T-helper 1 cell treated with Interleukin-12 subunit alpha and Interleukin-12 subunit beta and Interleukin-4 antibody, amounts not matched to agents 30 μg/mL and 1 μg/mL, for 36 hours (primary cell): ENCODE results near the gene PACRG.

Experiments
- H3K27ac Mint-ChIP-seq: one replicate; pipeline ENCODE4 v1.8.0; 2021; ENCODE audit warnings: mild to moderate bottlenecking, mixed read lengths
- H3K27me3 Mint-ChIP-seq: one replicate; pipeline ENCODE4 v1.8.0; 2021; ENCODE audit warnings: low read depth, mixed read lengths
- H3K36me3 Mint-ChIP-seq: one replicate; pipeline ENCODE4 v1.8.0; 2021; ENCODE audit warnings: low read depth, mixed read lengths
- H3K4me1 Mint-ChIP-seq: one replicate; pipeline ENCODE4 v1.8.0; 2021; ENCODE audit warnings: low read depth, mixed read lengths
- H3K4me3 Mint-ChIP-seq: one replicate; pipeline ENCODE4 v1.8.0; 2021; ENCODE audit warnings: mild to moderate bottlenecking, moderate library complexity, mixed read lengths
- H3K9me3 Mint-ChIP-seq: one replicate; pipeline ENCODE4 v1.8.0; 2021; ENCODE audit warnings: mixed read lengths

Gene PACRG

DNA sequence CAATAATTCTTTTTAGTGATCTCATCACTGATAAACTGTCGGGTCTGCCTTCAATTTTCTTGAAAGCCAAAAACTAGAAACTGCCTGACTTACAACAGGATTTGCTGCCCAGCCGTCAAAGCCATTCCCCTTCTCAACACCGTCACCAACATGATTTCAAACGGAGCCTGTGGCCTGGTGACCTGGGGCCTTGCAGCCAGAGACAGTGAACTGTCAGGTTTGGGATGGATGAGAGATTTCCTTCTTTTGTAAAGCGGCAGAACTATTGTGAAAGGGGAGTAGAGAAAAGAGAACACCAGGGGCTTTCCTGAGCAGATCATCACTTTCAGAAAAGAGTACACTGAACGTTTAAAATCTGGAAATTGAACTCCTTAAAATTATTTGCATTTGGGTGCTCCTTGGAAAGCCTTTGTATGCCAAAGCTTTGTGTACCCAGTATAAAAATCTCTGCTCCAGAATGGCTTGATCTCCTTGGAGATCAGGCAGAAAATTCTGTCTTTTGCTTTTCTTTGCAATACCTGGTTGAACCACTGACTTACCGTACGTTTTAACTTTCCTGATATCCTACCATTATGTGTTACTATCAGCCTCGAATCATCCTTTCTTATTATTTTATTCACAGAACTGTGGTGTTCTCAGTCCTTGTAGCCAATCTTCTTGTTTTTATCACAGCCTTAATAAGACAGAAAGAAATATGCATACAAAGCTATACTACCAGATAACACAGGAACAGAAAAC lies 125.2 kb downstream of the PACRG start:
- Mint-ChIP-seq H3K27me3 (no peaks in the 10 kb centered on the region), H3K4me1 (no peaks in the 10 kb centered on the region), H3K9me3 (no peaks in the 10 kb centered on the region), H3K36me3 (no peaks in the 10 kb centered on the region), H3K4me3 (no peak overlapping the region), H3K27ac (no peak overlapping the region)

DNA sequence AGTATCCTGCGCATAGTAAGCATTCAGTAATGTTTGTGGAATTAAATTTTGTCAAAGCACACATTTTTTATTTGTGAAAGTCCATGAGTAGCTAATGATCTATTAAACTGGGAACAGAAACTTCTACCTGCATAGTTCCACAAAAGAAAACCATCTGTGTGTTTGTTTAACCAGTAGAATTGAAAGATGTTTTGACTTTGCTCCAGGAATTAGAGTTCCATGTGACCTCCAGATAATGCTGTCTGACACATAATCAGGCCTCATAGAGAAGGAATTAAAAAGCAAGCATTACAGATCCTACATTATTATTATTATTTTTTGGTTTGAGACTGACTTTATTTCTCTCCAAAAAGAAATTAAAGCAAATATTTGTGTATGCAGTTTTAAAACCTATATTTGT lies 126.5 kb downstream of the PACRG start:
- no peak overlapping the region for H3K27ac Mint-ChIP-seq

DNA sequence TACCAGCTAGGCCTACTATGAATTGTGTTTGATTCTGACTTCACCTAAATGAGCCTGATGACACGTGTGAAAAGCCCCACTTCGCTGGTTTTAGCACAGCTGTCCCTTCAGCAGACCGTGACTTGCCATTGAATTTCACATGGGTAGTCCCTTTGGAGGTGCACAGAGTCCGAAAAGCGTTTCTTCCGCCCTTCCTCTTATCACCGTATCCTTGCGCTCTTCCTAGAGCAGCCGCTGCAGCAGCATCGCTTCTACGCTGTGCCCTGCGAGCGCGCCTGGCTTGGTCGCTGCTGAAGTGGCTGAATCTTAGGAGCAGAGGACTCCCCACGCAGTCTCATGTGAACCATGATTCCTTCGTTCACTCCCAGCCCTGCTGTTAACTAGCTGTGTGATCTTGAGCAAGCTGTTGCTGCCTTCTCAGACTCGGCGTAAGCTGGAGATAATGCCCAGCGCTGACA lies 127.0 kb downstream of the PACRG start:
- H3K4me1 Mint-ChIP-seq = no peaks in the 10 kb centered on the region
- no peak overlapping the region for H3K27ac Mint-ChIP-seq
- no peak overlapping the region for H3K4me3 Mint-ChIP-seq
- no peaks in the 10 kb centered on the region for H3K36me3 Mint-ChIP-seq
- no peaks in the 10 kb centered on the region for H3K27me3 Mint-ChIP-seq
- H3K9me3 Mint-ChIP-seq = no peaks in the 10 kb centered on the region

More for the DNA sequence above, 126.5 kb downstream of the PACRG start:
- no peak overlapping the region for H3K4me3 Mint-ChIP-seq
- no peaks in the 10 kb centered on the region for H3K27me3 Mint-ChIP-seq
- H3K36me3 Mint-ChIP-seq = no peaks in the 10 kb centered on the region
- H3K9me3 Mint-ChIP-seq = no peaks in the 10 kb centered on the region
- H3K4me1 Mint-ChIP-seq = no peaks in the 10 kb centered on the region

GRCh38 chr6:162856885-162857284 lies 129.1 kb downstream of the PACRG start:
- H3K4me3 Mint-ChIP-seq = no peak overlapping the region
- no peaks in the 10 kb centered on the region for H3K4me1 Mint-ChIP-seq
- no peaks in the 10 kb centered on the region for H3K9me3 Mint-ChIP-seq
- H3K27me3 Mint-ChIP-seq = no peaks in the 10 kb centered on the region
- H3K27ac Mint-ChIP-seq = no peak overlapping the region
- H3K36me3 Mint-ChIP-seq = no peaks in the 10 kb centered on the region

DNA sequence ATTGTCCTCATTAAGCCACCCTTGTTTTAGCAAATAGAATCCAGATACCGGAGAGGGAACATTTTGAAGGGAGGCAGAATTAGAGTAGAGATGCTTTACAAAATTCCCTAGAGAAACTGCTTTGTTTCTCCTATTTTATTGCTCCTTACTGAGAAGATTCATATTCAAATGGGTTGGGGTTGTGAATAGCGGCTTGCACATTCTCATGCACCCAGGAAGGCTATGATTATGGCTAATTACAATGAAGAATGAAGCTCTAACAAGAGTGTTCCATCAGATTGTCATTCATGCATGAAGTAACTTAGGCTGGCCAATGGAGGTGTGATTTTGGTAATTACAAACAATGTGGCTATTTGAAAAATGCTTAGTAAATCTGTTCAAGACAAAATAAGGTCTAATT lies 129.6 kb downstream of the PACRG start:
- Mint-ChIP-seq H3K36me3 (no peaks in the 10 kb centered on the region), H3K9me3 (no peaks in the 10 kb centered on the region), H3K4me3 (no peak overlapping the region), H3K27ac (no peak overlapping the region), H3K27me3 (no peaks in the 10 kb centered on the region), H3K4me1 (no peaks in the 10 kb centered on the region)

DNA sequence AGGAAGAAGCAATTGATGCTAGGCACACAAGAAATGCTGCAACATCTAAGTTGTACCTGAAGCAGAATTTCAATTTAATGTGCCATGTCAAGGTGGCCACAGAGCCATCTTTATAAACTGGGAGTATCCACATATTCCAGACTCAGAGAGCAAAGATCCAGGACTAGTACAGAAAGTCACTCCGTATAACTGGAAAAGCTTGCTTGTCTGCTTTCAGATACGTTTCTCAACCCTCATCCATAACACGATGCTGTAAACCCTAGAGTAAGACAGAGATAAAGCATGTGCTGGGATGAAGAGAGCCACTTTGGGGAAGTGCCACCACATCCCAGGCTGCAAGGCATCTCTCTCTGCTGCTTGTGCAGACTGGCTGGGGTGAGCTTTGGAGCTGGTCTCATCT lies 134.7 kb downstream of the PACRG start:
- Mint-ChIP-seq H3K9me3 (no peaks in the 10 kb centered on the region), H3K27me3 (no peaks in the 10 kb centered on the region), H3K36me3 (no peaks in the 10 kb centered on the region), H3K4me1 (no peaks in the 10 kb centered on the region), H3K27ac (no peak overlapping the region), H3K4me3 (no peak overlapping the region)

DNA sequence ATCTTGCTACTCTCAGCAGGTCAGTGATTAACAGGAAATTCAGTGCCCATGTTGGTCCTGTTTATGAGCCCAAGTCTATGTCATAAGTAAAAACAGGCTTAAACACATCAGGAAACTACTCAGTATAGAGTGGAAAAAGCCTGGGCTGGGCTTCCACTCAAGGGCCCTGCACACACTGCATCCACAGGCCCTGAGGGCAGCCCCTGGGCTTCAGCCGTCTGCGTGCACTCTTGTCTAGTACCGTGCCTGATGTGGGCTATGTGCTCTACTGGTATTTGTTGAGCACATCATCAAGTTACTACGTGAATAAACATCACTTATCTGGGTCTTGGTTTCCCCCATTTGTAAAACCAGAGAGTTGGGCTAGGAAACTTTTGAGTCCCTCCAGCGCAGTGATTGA lies 135.2 kb downstream of the PACRG start:
- Mint-ChIP-seq H3K4me3 (no peak overlapping the region), H3K27me3 (no peaks in the 10 kb centered on the region), H3K36me3 (no peaks in the 10 kb centered on the region), H3K9me3 (no peaks in the 10 kb centered on the region), H3K27ac (no peak overlapping the region), H3K4me1 (no peaks in the 10 kb centered on the region)

- no peaks in the 10 kb centered on the region for H3K27me3 Mint-ChIP-seq
- no peak overlapping the region for H3K27ac Mint-ChIP-seq
- no peaks in the 10 kb centered on the region for H3K36me3 Mint-ChIP-seq
- H3K9me3 Mint-ChIP-seq = no peaks in the 10 kb centered on the region
- no peak overlapping the region for H3K4me3 Mint-ChIP-seq
- H3K4me1 Mint-ChIP-seq = no peaks in the 10 kb centered on the region
Measured at GRCh38 chr6:162863821-162864220, 136.0 kb downstream of the PACRG start.

DNA sequence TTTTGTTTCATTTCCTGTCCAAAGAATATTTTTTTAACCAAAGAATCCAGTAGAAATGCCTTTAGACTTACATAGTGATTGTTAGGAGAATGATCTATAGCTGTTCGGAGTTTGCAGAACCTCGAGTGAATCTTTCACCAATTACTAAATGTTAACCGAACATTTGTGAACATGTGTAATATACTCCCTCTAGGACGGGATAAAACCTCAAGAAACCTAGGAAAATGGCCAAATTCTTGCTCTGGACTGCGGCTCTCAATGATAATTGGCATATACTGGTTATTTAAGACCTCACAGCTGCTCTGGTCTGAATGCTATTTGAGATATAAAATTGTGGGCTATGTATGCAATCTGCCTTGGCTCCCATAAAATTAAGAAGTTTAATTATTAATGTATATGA lies 137.1 kb downstream of the PACRG start:
- H3K27me3 Mint-ChIP-seq = no peaks in the 10 kb centered on the region
- no peak overlapping the region for H3K27ac Mint-ChIP-seq
- no peak overlapping the region for H3K4me3 Mint-ChIP-seq
- no peaks in the 10 kb centered on the region for H3K9me3 Mint-ChIP-seq
- no peaks in the 10 kb centered on the region for H3K36me3 Mint-ChIP-seq
- no peaks in the 10 kb centered on the region for H3K4me1 Mint-ChIP-seq

DNA sequence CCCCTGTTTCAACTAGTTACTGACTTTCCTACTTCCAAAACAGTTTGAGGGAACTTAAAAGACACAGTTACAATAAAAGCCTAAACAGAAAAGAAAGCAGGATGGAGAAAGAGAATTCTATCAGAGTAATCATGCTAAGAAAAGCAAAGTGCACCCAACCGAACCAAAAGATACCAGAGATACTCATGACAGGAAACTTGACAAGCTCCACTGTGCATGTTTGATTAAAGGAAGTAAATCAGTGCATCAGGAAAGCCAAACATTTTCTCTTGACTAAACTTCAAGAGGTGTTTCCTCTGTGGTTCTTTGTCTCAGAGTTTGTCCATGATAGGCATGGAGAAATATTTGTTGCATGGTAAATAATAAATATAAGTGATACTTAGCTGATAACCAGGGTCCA lies 138.9 kb downstream of the PACRG start:
- H3K4me1 Mint-ChIP-seq = no peaks in the 10 kb centered on the region
- H3K36me3 Mint-ChIP-seq = no peaks in the 10 kb centered on the region
- H3K27ac Mint-ChIP-seq = no peak overlapping the region
- H3K9me3 Mint-ChIP-seq = no peaks in the 10 kb centered on the region
- no peak overlapping the region for H3K4me3 Mint-ChIP-seq
- H3K27me3 Mint-ChIP-seq = no peaks in the 10 kb centered on the region

DNA sequence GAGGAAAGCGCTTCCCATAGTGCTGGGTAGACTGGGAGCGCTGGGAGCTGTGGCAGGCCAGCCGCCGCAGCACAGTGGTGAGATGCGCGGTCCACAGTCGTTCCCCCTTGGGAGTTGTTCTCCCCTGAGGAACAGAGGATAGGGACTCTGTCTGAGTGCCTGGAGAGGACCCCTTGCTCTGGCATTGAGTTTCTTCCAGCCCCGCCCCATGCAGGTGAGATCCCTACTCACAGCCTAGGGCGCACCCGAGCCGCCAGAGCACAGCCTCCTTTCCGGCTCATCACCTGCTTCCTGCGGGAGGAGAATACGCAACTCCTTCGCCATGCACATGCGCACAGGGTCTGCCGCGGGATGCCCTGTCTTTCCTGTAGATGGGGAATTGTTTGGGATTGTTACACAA lies 140.6 kb downstream of the PACRG start:
- Mint-ChIP-seq H3K27me3 (no peaks in the 10 kb centered on the region), H3K4me3 (no peak overlapping the region), H3K36me3 (no peaks in the 10 kb centered on the region), H3K4me1 (no peaks in the 10 kb centered on the region), H3K9me3 (no peaks in the 10 kb centered on the region), H3K27ac (no peak overlapping the region)

DNA sequence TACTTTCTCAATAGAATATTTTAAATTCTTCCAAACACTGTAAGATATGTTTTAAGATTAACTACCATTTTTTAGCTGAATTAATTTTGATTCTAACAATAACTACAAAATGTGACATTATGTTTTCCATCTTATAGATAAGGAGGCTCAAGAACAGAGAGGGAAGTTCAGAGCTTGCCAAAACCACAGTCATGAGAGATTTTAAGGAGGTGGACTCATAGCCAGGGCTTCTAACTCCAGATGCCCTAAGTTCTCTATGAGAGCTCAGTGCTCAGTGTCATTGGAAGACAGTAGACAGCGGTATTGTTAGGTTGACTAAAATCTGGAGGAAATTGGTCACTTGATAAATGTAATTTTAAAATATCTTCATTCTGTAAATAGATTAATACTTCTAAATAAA lies 144.2 kb downstream of the PACRG start:
- Mint-ChIP-seq H3K4me1 (no peaks in the 10 kb centered on the region), H3K9me3 (no peaks in the 10 kb centered on the region), H3K27ac (no peak overlapping the region), H3K4me3 (no peak overlapping the region), H3K27me3 (no peaks in the 10 kb centered on the region), H3K36me3 (no peaks in the 10 kb centered on the region)

DNA sequence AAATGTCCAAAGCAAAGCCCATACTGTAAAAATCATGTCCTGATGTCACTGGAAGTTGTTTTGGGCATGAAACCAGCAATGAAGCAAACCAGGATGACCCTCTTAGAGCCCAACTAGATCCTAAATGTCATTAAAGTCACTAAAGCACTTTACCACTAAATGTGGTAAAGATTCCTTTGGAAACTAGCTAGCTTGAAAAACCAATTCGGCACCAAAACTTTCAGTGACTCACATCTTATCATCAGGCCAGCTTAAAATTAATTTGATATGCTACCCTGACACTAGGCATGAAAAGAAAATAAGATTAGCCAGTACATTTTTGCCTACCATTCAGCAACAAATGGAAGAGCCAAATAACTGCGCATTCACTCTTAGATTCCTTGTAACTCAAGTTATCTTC lies 145.8 kb downstream of the PACRG start:
- Mint-ChIP-seq H3K9me3 (no peaks in the 10 kb centered on the region), H3K4me1 (no peaks in the 10 kb centered on the region), H3K27me3 (no peaks in the 10 kb centered on the region), H3K4me3 (no peak overlapping the region), H3K36me3 (no peaks in the 10 kb centered on the region), H3K27ac (no peak overlapping the region)

DNA sequence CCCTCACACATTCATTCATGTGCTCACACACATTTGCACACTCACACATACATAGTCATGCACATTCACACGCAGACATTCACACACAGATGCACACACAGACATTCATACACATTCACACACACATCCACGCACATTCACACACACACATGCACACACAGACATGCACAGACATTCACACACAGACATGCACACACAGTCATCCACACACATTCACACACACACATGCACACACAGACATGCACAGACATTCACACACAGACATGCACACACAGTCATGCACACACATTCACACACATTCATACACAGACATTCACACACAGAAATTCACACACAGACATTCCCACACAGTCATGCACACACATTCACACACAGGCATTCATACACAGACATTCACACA lies 147.3 kb downstream of the PACRG start:
- Mint-ChIP-seq H3K4me1 (no peaks in the 10 kb centered on the region), H3K27me3 (no peaks in the 10 kb centered on the region), H3K36me3 (no peaks in the 10 kb centered on the region), H3K27ac (no peak overlapping the region), H3K9me3 (no peaks in the 10 kb centered on the region), H3K4me3 (no peak overlapping the region)

DNA sequence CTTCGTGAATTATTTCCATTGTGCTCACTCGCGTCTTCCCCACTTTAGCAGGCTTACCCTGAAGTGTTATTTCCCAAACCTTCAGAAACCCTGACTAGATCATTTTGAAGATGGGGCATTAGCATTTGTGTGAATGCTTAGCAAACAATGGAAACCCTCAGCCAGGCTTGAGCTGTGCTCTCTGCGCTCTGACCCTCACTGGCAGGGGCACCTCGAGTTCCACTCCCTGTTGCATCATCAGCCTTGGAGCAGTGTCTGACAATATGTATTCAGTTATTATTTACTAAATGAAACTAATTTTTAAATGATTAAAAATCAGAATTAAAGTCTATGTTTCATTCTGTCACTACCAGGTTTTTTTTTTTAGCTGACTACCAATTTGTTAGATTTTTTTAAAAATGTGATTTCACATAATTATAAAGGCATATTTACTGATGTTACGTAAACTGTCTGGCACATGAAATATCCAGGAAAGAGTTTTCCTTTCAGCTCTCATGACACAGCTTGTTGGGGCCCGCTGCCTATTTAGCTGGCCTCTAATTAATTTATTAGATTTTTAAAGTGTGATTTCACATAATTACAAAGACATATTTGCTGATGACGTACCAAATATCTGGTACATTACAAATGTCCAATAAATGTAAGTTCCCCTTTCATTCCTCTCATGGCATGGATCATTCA lies 155.2 kb downstream of the PACRG start:
- no peaks in the 10 kb centered on the region for H3K9me3 Mint-ChIP-seq
- no peaks in the 10 kb centered on the region for H3K27me3 Mint-ChIP-seq
- H3K27ac Mint-ChIP-seq = no peak overlapping the region
- H3K4me3 Mint-ChIP-seq = no peak overlapping the region
- H3K4me1 Mint-ChIP-seq = no peaks in the 10 kb centered on the region
- no peaks in the 10 kb centered on the region for H3K36me3 Mint-ChIP-seq
